Measurements from ENCODE around the gene SEMA3F. TPM values are rescaled to one million over a fixed set of nuclear protein-coding genes. Genes with fewer than 3 reads are reported as not detected.

Gene SEMA3F
- total RNA-seq, 1 donor from 2014 or later, result 79.8 TPM

DNA sequence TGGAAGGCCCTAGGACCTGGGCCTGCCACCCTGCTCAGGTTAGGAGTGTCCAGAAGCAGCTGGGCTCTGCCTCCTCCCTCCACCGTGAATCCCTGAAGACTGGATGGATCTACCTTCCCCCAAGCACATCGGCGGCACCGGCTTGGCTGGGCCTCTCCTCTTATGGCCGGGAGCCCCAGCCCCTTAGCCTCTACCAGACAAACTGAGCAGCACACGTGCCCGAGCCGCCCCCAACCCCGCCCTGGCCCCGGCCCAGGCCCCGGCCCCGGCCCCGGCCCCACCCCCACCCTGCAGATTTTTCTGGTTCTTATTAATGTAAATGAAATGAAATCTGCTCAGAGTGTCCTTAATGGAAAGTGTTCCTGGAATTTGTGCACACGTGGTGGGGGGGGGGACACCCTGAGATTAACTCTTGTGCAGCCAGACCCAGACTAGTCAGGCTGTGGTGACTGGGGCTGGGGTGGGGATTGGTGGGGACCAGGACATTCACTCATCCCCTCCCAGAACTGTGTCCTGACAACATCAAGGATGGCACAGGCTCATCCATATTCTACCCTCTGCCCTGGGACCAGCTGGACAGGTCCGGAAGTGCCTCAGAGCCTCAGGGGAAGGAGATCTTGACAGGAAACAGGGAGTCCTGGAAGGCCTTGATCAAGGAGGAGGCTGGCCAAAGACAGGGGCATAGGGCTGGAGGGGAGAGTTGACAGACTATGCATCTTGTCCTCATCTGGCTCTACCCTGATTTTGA lies 30.9 kb upstream of the SEMA3F start:
- no peak for DNase-seq (ENCODE audit: low read depth)
- no peak for TF ChIP-seq CTCF (IDR thresholded peaks at IDR 0.05; ENCODE audit: insufficient read depth, low read length, poor library complexity, severe bottlenecking)
- no peaks in the 10 kb centered on the region for H3K36me3 ChIP-seq (ENCODE audit: control insufficient read depth, insufficient read depth, low read length)
- H3K27me3 ChIP-seq (ENCODE audit: control insufficient read depth, insufficient read depth, low read length), result peaks cover 2% of the 10 kb centered on the region
- no peak overlapping the region for H3K4me3 ChIP-seq (ENCODE audit: low read depth, low read length)

DNA sequence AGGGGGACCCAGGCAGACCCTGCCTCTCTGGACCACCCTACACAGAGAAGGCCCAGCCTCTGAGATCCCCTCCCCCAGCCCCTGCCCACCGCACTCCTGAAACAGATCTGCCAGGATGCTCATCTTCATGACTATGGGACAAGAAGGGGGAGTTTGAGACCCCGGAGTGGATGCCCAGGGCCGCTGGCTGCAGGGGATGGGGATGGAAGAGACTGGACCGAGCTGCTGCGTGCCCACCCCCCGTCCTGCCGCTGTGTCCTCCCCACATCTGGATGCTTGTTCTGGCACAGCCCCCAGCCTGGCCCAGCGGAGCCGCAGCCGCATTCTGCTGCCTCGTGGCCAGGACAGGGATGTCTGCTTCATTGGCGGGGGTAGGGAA lies 30.3 kb upstream of the SEMA3F start:
- H3K27me3 ChIP-seq (ENCODE audit: control insufficient read depth, insufficient read depth, low read length), result peaks cover 2% of the 10 kb centered on the region
- no peak for TF ChIP-seq CTCF (IDR thresholded peaks at IDR 0.05; ENCODE audit: insufficient read depth, low read length, poor library complexity, severe bottlenecking)
- H3K36me3 ChIP-seq (ENCODE audit: control insufficient read depth, insufficient read depth, low read length), result no peaks in the 10 kb centered on the region
- no peak overlapping the region for H3K4me3 ChIP-seq (ENCODE audit: low read depth, low read length)
- no peak for DNase-seq (ENCODE audit: low read depth)

GRCh38 chr3:50125541-50126286 lies 29.4 kb upstream of the SEMA3F start:
- TF ChIP-seq CTCF (IDR thresholded peaks at IDR 0.05; ENCODE audit: insufficient read depth, low read length, poor library complexity, severe bottlenecking), result no peak
- Histone ChIP-seq H3K4me3 (ENCODE audit: low read depth, low read length) (no peak overlapping the region), H3K27me3 (ENCODE audit: control insufficient read depth, insufficient read depth, low read length) (peaks cover 2% of the 10 kb centered on the region), H3K36me3 (ENCODE audit: control insufficient read depth, insufficient read depth, low read length) (no peaks in the 10 kb centered on the region)
- no peak for DNase-seq (ENCODE audit: low read depth)

- Histone ChIP-seq H3K36me3 (ENCODE audit: control insufficient read depth, insufficient read depth, low read length) (no peaks in the 10 kb centered on the region), H3K4me3 (ENCODE audit: low read depth, low read length) (no peak overlapping the region), H3K27me3 (ENCODE audit: control insufficient read depth, insufficient read depth, low read length) (peaks cover 6% of the 10 kb centered on the region)
- TF ChIP-seq CTCF (IDR thresholded peaks at IDR 0.05; ENCODE audit: insufficient read depth, low read length, poor library complexity, severe bottlenecking), result no peak
- no peak for DNase-seq (ENCODE audit: low read depth)
Observed at GRCh38 chr3:50126287-50127211, 28.6 kb upstream of the SEMA3F start.

- TF ChIP-seq CTCF (IDR thresholded peaks at IDR 0.05; ENCODE audit: insufficient read depth, low read length, poor library complexity, severe bottlenecking), result no peak
- H3K27me3 ChIP-seq (ENCODE audit: control insufficient read depth, insufficient read depth, low read length), result peaks cover 6% of the 10 kb centered on the region
- no peak for DNase-seq (ENCODE audit: low read depth)
- H3K4me3 ChIP-seq (ENCODE audit: low read depth, low read length), result no peak overlapping the region
- no peaks in the 10 kb centered on the region for H3K36me3 ChIP-seq (ENCODE audit: control insufficient read depth, insufficient read depth, low read length)
Observed at GRCh38 chr3:50127251-50127691, 27.9 kb upstream of the SEMA3F start.
